ENCODE measurements around the gene CA5A. TPM values are rescaled to one million over a fixed set of nuclear protein-coding genes. Genes with fewer than 3 reads are reported as not detected.

The CA5A gene
- total and polyA plus RNA-seq, 2 of the 13 experiments (the other 11 are each of a cell fraction or from before 2014, with no cell fraction given): 66.8 to 106 TPM

DNA sequence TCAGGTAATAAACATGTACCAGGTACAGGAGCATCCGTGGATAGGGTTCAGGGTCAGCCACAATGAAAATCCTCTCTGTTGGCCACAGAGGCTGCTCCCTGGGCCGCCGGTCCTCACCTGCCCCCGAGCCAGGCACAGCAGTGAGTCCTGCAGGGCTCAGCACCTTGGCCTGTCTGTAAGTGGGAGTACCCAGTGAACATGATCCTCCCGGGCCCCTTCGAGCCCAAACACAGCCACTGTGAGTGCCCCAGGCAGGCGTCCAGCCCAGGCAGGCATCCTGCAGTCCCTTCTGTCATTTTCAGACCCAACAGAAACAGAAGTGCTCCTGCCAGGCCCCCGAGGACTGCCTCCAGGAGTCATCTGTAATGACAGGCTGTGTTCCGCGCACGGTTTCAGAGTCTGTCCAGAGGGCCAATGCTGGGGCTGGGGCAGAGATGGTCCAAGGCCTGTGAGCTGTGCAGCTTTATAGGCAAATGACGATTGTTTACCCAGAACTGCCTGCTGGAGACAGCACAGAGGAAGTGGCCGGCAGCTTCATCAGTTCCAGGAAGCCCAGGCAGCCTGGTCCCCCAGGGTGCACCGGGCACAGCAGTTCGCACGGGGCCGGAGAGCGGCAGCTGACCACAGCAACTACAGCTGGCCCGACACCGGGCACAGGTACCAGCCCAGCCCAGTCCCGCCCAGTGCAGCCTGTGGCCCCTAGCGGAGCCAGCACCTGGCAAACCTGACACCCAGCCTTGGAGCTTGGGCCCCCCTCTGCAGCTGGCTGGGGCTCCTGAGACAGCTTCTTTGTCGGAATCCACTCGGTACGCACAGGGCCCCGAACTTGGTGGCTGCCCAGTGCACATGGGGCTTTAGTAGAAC, 80.2 kb downstream of the CA5A start (continued):
- TF ChIP-seq ZNF616 (CRISPR knock-in tag; IDR thresholded peaks at IDR 0.05; ENCODE audit: low read depth) (no peak), EP300 (IDR thresholded peaks at IDR 0.05; ENCODE audit: low read depth in 2 of 2, low read length in 2 of 2) (peak in 1 of 2 experiments; percentile 48; a peak in 2 of 4 replicates), EP300 (CRISPR knock-in tag; IDR thresholded peaks at IDR 0.05; ENCODE audit: borderline replicate concordance) (peak; percentile 46; the same call in 1 of the 2 replicates), ESRRA (CRISPR knock-in tag; IDR thresholded peaks at IDR 0.05; ENCODE audit: low read depth) (no peak), ZBTB8A (CRISPR knock-in tag; IDR thresholded peaks at IDR 0.05; ENCODE audit: borderline replicate concordance, low read depth) (no peak), RNF2 (conservative IDR thresholded peaks at IDR 0.05; ENCODE audit: low read depth) (no peak), NFIC (IDR thresholded peaks at IDR 0.05; ENCODE audit: low read length) (no peak), CBX1 (IDR thresholded peaks at IDR 0.05; ENCODE audit: low read depth) (no peak), SIN3A (IDR thresholded peaks at IDR 0.05; ENCODE audit: borderline replicate concordance, low read depth, low read length) (no peak), ZNF776 (CRISPR knock-in tag; IDR thresholded peaks at IDR 0.05) (0 out of 2 replicates have a peak, but pooled peaks have one; percentile 62), ZNF292 (CRISPR knock-in tag; IDR thresholded peaks at IDR 0.05; ENCODE audit: borderline replicate concordance, low read depth) (peak; percentile 84), HCFC1 (IDR thresholded peaks at IDR 0.05; ENCODE audit: low read depth, low read length) (no peak), ZNF607 (CRISPR knock-in tag; IDR thresholded peaks at IDR 0.05; ENCODE audit: borderline replicate concordance) (no peak), KLF12 (CRISPR knock-in tag; IDR thresholded peaks at IDR 0.05; ENCODE audit: borderline replicate concordance) (peak; percentile 44; the same call in 1 of the 2 replicates), ISX (CRISPR knock-in tag; conservative IDR thresholded peaks at IDR 0.05) (no peak), HDAC2 (CRISPR knock-in tag; IDR thresholded peaks at IDR 0.05) (peak; percentile 58), ZBTB3 (CRISPR knock-in tag; IDR thresholded peaks at IDR 0.05; ENCODE audit: borderline replicate concordance, low read depth) (no peak)
- TF ChIP-seq, protein P1, sequence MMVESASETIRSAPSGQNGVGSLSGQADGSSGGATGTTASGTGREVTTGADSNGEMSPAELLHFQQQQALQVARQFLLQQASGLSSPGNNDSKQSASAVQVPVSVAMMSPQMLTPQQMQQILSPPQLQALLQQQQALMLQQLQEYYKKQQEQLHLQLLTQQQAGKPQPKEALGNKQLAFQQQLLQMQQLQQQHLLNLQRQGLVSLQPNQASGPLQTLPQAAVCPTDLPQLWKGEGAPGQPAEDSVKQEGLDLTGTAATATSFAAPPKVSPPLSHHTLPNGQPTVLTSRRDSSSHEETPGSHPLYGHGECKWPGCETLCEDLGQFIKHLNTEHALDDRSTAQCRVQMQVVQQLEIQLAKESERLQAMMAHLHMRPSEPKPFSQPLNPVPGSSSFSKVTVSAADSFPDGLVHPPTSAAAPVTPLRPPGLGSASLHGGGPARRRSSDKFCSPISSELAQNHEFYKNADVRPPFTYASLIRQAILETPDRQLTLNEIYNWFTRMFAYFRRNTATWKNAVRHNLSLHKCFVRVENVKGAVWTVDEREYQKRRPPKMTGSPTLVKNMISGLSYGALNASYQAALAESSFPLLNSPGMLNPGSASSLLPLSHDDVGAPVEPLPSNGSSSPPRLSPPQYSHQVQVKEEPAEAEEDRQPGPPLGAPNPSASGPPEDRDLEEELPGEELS (CRISPR knock-in tag; IDR thresholded peaks at IDR 0.05): peak; percentile 79
- TF ChIP-seq, protein P2, sequence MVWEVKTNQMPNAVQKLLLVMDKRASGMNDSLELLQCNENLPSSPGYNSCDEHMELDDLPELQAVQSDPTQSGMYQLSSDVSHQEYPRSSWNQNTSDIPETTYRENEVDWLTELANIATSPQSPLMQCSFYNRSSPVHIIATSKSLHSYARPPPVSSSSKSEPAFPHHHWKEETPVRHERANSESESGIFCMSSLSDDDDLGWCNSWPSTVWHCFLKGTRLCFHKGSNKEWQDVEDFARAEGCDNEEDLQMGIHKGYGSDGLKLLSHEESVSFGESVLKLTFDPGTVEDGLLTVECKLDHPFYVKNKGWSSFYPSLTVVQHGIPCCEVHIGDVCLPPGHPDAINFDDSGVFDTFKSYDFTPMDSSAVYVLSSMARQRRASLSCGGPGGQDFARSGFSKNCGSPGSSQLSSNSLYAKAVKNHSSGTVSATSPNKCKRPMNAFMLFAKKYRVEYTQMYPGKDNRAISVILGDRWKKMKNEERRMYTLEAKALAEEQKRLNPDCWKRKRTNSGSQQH (CRISPR knock-in tag; IDR thresholded peaks at IDR 0.05; ENCODE audit: low read depth): peak; percentile 46
- TF ChIP-seq, protein P3, sequence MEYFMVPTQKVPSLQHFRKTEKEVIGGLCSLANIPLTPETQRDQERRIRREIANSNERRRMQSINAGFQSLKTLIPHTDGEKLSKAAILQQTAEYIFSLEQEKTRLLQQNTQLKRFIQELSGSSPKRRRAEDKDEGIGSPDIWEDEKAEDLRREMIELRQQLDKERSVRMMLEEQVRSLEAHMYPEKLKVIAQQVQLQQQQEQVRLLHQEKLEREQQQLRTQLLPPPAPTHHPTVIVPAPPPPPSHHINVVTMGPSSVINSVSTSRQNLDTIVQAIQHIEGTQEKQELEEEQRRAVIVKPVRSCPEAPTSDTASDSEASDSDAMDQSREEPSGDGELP (IDR thresholded peaks at IDR 0.05; ENCODE audit: borderline replicate concordance, low read depth): peak; percentile 88; the same call in 1 of the 2 replicates
- TF ChIP-seq, protein P4, sequence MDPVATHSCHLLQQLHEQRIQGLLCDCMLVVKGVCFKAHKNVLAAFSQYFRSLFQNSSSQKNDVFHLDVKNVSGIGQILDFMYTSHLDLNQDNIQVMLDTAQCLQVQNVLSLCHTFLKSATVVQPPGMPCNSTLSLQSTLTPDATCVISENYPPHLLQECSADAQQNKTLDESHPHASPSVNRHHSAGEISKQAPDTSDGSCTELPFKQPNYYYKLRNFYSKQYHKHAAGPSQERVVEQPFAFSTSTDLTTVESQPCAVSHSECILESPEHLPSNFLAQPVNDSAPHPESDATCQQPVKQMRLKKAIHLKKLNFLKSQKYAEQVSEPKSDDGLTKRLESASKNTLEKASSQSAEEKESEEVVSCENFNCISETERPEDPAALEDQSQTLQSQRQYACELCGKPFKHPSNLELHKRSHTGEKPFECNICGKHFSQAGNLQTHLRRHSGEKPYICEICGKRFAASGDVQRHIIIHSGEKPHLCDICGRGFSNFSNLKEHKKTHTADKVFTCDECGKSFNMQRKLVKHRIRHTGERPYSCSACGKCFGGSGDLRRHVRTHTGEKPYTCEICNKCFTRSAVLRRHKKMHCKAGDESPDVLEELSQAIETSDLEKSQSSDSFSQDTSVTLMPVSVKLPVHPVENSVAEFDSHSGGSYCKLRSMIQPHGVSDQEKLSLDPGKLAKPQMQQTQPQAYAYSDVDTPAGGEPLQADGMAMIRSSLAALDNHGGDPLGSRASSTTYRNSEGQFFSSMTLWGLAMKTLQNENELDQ (CRISPR knock-in tag; IDR thresholded peaks at IDR 0.05; ENCODE audit: borderline replicate concordance): no peak
